RWPE2 (cell line): ENCODE results near the gene STX1B.

Experiments used
- ATAC-seq: fragments of 200-7000 bp; cut with Tn5 transposase; 3 replicates; pipeline ENCODE4 v1.9.1; 2021; ENCODE audit warnings: low read depth
- DNase-seq: peaks from one replicate; pipeline ENCODE4 v3.0.0-alpha.2; 2020; ENCODE audit warnings: low spot score
- H3K27ac ChIP-seq: fragments of 450-650 bp; 2 replicates; pipeline ENCODE4 v1.5.1; 2017; ENCODE audit warnings: mild to moderate bottlenecking; ENCODE audit not compliant: poor library complexity, severe bottlenecking
- H3K27me3 ChIP-seq: fragments of 250-450 bp; sonication (Bioruptor Pico); 2 replicates; pipeline ENCODE4 v1.5.1; 2021; ENCODE audit warnings: mild to moderate bottlenecking, moderate library complexity; ENCODE audit not compliant: insufficient read depth, poor library complexity, severe bottlenecking
- H3K36me3 ChIP-seq: fragments of 250-450 bp; sonication (Bioruptor Pico); 2 replicates; pipeline ENCODE4 v1.5.1; 2020; ENCODE audit warnings: low read depth, mild to moderate bottlenecking, moderate library complexity
- H3K4me1 ChIP-seq: fragments of 250-450 bp; sonication (Bioruptor Pico); 2 replicates; pipeline ENCODE4 v1.5.1; 2021; ENCODE audit warnings: mild to moderate bottlenecking, moderate library complexity; ENCODE audit not compliant: insufficient read depth, poor library complexity, severe bottlenecking
- H3K4me3 ChIP-seq: fragments of 250-450 bp; sonication (Bioruptor Pico); 2 replicates; pipeline ENCODE4 v1.5.1; 2021; ENCODE audit warnings: mild to moderate bottlenecking, moderate library complexity; ENCODE audit not compliant: severe bottlenecking
- H3K9me3 ChIP-seq: fragments of 250-450 bp; sonication (Bioruptor Pico); 2 replicates; pipeline ENCODE4 v1.5.1; 2021; ENCODE audit warnings: mild to moderate bottlenecking, moderate library complexity; ENCODE audit not compliant: severe bottlenecking
- TF ChIP-seq, protein P1 (sequence below): fragments of 450-650 bp; IDR thresholded peaks from one replicate; pipeline ENCODE4 v1.5.1; 2017; ENCODE audit warnings: mild to moderate bottlenecking, moderate library complexity; ENCODE audit not compliant: poor library complexity, severe bottlenecking

STX1B gene

DNA sequence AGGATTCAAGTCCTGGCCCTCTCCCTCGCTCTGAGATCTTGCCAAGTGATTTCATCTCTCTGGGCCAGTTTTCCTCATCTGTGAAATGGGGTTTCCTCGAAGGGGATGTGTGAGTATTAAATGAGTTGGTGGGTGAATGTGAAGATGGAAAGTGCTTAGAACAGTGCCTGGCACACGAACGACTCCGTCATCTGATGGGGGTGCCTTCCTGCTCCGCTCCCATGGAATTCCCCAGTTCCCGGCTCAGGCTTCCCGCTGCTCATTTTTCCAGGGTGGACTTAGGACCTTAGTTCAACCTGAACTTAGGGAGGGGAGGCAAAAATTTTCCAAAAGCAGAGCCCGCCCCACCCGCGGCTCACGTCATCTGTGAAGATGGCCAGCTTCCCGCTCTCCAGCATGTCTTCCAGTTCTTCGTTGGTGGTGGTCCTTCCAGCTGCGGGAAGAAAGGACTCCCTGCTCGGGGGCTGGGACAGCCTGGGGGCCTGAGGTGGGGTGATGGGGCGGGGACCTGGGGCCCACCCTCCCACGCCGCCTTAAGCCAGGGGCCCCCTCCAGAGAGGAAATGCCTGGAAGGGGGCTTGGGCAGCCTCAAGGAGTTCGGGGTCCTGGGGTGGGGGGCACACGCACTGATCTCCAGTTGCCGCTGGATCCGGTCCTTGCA is 14.0 kb downstream of the STX1B start:
- Histone ChIP-seq H3K9me3 (no peaks in the 10 kb centered on the region), H3K4me3 (peak overlapping the region; percentile 43), H3K27ac (peak overlapping the region; percentile 94), H3K27me3 (no peaks in the 10 kb centered on the region), H3K4me1 (peaks cover 14% of the 10 kb centered on the region), H3K36me3 (no peaks in the 10 kb centered on the region)
- TF ChIP-seq, protein P1, sequence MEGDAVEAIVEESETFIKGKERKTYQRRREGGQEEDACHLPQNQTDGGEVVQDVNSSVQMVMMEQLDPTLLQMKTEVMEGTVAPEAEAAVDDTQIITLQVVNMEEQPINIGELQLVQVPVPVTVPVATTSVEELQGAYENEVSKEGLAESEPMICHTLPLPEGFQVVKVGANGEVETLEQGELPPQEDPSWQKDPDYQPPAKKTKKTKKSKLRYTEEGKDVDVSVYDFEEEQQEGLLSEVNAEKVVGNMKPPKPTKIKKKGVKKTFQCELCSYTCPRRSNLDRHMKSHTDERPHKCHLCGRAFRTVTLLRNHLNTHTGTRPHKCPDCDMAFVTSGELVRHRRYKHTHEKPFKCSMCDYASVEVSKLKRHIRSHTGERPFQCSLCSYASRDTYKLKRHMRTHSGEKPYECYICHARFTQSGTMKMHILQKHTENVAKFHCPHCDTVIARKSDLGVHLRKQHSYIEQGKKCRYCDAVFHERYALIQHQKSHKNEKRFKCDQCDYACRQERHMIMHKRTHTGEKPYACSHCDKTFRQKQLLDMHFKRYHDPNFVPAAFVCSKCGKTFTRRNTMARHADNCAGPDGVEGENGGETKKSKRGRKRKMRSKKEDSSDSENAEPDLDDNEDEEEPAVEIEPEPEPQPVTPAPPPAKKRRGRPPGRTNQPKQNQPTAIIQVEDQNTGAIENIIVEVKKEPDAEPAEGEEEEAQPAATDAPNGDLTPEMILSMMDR: no peak
- ATAC-seq (no peak), DNase-seq (no peak)

DNA sequence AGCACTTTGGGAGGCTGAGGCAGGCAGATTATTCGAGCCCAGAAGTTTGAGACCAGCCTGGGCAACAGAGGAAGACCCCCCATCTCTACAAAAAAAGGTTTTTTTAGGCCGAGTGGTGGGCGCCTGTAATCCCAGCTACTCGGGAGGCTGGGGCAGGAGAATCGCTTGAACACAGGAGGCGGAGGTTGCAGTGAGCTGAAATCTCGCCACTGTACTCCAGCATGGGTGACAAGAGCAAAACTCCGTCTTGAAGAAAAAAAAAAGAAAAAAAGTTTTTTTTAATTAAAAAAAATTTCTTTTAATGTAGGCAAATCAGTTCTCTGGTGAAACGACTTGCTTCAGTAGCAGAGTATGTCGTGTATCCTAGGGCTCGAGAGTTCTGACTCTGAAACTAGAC is 14.5 kb downstream of the STX1B start:
- peak overlapping the region; percentile 94 for H3K27ac ChIP-seq
- no peak for DNase-seq
- no peak for ATAC-seq

DNA sequence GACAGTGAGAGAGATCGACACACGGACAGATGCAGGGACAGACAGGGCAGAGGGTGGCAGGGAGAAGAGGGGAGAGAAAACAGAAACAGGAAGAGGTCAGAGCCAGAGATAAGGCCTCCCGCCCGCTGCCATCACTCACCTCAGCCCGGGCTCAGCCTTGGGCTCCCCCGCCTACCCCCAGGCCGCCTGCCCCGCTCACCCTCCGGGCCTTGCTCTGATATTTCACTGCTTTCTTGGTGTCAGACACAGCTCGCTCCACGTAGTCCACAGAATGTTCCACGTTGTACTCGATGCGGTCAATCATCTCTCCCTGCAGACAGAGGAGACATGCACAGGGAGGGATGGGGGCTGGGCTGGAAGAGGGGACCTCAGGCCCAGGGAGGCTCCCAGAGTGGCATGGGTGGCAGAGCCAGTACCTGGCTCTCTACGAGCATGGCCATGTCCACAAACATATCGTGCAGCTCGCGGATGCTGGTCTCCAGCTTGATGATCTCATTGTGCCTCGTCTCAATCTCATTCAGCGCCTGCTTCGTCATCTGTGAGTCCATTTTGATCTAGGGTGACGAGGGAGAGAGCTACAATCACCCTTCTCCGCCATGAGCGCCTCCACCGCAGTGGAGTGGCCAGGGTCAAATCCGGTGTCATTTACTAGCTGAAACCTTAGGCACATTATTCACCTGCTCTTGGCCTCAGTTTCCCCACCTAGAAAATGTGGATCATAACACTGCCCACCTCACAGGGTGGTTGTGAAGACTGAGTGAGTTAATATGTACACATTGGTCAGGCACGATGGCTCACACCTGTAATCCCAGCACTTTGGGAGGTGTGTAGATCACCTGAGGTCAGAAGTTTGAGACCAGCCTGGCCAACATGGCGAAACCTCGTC is 17.3 kb downstream of the STX1B start:
- no peak overlapping the region for H3K27ac ChIP-seq
- H3K4me3 ChIP-seq: no peak overlapping the region
- no peaks in the 10 kb centered on the region for H3K9me3 ChIP-seq
- DNase-seq (no peak), ATAC-seq (no peak)
- peaks cover 8% of the 10 kb centered on the region for H3K4me1 ChIP-seq
- H3K27me3 ChIP-seq: no peaks in the 10 kb centered on the region
- TF ChIP-seq, protein P1: no peak
- H3K36me3 ChIP-seq: no peaks in the 10 kb centered on the region

More for the DNA sequence above, 14.5 kb downstream of the STX1B start:
- TF ChIP-seq, protein P1: no peak
- H3K4me1 ChIP-seq: peaks cover 14% of the 10 kb centered on the region
- H3K27me3 ChIP-seq: no peaks in the 10 kb centered on the region
- H3K9me3 ChIP-seq: no peaks in the 10 kb centered on the region
- H3K4me3 ChIP-seq: peak overlapping the region; percentile 43
- no peaks in the 10 kb centered on the region for H3K36me3 ChIP-seq

DNA sequence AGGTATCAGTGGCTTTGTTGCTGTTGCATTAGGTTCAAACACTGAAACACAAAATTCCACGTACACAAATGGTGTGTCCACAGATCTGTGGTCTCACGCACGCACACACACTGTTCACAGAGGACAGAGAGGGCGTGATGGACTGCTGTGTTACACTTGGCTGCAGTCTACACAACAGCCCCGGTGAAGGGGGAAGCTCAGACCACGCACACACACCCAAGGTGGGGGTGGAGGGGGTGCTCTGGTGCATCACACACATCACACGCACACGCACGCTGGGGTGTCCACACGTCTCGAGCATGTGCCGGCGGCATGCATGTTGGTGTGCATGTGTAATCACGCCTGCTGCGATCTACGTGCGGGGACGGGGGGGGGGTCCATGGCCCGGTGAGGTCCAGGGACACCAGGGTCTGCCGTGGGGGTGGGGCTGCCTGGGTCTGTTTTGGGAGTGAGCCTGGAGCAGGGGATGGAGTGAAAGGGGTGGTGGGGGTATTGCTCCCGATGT is 18.1 kb downstream of the STX1B start:
- ATAC-seq (no peak), DNase-seq (no peak)
- H3K9me3 ChIP-seq: no peaks in the 10 kb centered on the region
- no peaks in the 10 kb centered on the region for H3K27me3 ChIP-seq
- H3K4me1 ChIP-seq: no peaks in the 10 kb centered on the region
- H3K4me3 ChIP-seq: no peak overlapping the region
- H3K36me3 ChIP-seq: no peaks in the 10 kb centered on the region
- no peak overlapping the region for H3K27ac ChIP-seq
- TF ChIP-seq, protein P1: no peak
